ENCODE data around the gene HRH3.

HRH3 gene

DNA sequence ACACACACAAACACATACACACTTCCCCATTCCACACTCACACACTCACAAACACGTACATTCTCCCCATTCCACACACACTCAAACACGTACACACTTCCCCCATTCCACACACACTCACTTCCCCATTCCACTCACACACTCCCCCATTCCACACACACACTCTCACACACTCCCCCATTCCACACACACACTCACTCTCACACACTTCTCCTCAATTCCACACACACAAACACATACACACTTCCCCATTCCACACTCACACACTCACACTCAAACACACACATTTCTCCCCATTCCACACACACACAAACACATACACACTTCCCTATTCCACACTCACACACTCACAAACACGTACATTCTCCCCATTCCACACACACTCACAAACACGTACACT, 9.6 kb upstream of the HRH3 start:
- no peak for DNase-seq (ENCODE audit: low read depth, low spot score)

DNA sequence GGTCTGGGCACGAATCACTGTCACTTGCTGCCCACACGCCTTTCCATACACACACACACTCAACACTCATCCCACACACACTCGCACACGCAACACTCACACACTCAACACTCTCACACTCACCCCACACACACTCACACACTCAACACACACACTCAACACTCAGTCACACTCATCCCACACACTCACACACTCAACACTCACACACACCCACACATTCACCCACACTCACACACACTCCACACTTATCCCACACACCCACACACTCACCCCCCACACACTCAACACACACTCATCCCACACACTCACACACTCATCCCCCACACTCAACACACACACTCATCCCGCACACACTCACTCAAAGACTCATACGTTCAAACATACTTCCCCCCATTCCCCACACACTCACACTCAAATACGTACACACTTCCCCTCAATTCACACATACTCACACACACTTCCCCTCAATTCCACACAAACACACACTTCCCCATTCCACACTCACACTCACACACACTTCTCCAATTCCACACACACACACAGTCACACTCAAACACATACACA, 9.0 kb upstream of the HRH3 start:
- DNase-seq (ENCODE audit: low read depth, low spot score), result no peak

DNA sequence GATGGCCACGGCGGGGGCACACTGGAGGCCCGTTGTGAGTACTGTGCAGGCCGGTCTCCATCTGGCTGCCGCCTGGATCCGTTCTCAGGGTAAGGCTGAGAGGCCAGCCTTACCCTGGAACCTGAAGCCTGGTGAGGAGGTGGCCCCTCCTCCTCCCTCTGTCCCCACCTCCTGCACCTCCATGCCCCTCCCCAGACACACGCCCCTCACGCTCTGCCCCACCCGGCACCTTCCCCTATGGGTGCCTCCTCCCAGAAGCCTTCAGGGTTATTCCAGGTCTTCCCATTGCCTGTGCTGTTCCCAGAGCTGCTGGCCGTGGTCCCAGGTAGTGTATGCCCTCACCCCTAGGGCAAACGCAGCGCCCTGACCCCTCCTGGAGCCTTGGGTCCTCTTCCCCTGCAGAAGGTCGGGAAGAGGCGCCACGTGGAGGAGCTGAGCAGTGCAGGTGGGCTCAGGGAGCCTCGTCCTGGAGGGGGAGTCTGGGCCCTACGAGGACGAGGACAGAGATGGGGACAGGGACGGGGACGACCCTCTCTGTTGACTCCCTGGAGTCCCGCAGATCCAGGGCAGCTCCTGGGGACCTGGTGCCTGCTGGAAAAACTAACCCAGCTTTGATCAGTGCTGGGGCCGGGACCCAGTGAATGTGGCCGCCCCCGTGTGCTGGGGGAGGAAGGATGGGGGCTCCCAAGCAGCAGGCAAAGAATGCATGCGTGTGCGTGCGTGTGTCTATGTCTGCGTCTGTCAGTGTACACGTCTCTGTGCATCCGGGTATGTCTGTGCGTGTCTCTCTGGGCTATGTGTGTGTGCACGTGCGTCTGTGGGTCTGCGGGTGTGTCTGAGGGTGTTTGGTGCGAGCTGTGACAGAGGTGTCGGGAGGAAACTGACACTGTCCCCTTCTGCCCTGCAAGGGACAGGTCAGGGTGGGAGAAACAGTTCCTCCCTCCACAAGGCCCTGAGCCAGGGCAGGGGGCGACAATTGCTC, 8.2 kb upstream of the HRH3 start:
- DNase-seq (ENCODE audit: low read depth, low spot score), result no peak

DNA sequence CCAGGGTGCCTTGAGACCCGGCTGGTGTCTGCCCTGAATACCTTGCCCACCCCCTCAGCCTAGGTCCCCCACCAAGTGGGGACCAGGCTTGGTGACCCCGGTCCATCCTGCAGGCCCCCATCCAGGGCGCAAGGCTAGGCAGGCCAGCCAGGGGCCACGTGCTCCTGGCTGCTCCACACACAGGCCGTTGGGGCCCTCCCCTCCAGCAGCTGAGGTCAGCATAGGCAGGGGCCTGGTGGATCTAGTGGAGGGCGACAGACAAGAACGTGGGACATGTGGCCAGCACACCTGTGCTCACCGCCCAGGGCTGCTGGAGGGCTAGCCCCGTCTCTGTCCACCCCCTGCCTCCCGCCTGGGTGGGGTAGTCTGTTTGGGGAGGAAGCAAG, 7.5 kb upstream of the HRH3 start:
- no peak for DNase-seq (ENCODE audit: low read depth, low spot score)

DNA sequence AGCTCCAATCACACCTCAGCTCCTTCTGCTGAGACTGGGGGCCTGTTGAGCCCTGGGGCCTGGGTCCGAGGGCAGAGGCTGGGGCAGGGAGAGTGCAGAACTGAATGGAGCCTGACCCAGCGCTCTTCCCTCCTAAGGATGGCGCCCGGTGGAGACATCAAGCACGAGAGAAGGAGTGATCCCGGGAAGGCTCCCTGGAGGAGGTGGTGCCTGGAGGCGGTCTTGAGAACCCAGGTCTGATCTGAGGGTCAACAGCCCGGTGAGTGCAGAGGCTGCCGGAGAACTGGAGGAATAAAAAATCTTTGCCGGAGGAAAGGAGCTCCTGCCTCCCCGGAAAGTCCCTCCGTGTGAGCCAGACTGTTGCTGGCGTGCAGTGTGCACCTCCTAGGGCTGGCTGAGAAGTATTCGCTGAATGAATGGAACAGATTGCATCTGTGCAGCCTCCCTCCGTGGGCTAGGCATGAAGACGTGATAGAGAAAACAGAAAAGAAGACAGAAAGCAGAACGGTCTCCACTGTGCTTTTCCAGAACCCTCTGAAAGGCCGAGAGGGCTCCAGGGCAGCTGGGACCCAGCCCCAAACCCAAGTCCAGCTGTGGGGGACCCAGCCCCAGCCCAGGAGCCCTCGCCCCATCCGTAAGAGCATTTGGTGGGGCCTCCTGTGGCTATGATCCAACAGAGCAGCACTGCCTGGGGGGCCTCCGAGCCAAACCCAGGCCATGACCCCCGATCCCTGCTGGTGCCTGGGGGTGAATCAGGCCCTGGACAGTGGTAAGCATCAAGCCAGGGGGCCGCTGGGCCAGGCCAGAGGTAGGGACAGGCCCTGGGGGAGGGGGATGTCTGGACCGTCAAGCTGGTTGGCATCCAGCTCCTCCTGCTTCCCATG, 6.9 kb upstream of the HRH3 start:
- DNase-seq (ENCODE audit: low read depth, low spot score), result no peak

DNA sequence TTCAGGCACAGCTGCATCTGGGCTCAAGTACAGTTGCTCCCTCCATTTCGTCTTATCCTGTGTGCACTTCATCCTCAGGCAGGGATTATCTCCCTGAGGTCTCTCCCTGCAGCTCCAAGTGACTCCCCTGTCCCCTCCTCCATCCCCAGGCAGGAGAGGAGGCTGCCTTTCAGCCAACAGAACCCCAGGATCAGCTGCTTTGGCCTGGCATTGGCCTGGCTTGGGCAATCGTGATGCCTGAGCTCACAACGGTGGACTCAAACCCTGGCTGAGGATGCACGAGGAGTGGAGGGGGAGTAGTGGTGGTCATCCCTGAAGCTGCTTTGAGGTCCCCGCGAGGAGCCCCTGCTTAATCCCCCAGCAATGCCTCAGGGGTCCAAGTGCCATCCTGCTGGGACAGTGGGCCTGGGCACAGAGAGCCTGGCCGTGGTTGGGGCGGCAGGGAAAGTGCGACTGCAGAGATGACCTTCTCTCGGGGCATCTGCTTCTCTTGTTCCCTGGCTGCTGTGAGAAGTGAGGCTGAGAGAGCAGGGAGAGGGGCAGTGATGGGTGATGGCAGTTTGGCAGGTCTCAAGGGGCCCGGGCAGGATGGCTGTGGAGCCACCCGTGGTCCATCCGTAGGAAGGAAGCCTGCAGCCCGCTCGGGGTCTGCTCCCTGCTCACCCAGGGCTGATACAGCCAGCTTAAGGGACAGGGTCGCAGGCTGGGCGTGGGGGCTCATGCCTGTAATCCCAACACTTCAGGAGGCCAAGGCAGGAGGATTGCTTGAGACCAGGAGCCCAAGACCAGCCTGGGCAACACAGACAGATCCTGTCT, 6.0 kb upstream of the HRH3 start:
- no peak for DNase-seq (ENCODE audit: low read depth, low spot score)

DNA sequence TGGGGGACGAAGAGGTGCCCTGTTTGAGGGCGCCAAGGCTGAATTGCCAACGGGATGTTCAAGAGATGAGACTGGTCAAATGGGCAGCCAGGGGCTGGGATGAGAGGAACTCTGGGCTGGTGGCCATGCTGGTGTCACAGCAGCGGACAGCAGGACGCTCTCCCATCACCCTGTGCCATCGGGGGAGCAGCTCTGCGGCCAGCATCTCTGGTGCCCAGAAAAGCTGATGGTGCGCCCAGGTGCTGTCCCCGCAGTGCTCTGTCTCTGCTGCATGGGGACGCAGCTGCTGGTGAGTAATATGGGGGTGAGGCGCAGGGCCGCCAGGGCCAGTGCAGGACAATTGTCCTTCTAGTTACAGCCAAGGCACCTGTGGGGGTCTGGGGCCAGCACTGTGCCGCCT, 4.9 kb upstream of the HRH3 start:
- DNase-seq (ENCODE audit: low read depth, low spot score), result no peak

DNA sequence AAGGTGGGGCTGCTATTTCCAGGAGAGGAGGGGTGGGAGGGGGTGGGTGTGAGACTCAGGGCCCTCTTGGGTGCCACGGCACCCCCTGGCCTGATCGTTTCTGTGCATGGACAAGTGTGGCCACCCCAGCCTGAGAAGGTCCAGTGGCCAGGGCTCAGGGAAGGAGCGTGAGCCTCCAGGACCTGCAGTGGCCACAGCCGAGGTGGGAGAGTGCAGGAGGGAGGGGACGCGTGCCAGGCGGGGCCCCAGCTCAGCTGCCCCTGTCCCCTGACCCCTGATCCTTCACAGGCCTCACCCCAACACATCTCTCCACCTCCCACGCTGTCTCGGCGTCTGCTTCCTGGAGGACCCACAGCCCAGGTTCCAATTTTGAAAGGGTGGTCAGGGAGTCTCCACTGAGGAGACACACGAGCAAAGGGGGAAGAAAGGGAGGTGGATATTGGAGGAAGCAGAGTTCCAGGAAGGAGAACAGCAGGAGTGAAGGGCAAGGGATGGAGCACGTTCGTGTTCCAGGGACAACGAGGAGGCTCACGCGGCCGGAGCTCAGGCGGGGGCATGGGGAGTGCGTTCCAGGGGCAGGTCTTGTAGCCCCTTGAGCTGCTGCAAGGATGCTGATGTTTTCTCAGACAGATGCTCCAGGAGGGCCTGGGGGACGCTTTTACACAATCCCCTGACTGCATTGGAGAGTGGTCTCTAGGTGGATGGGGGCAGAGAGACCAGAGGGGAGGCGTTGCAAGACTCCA, 4.2 kb upstream of the HRH3 start:
- DNase-seq (ENCODE audit: low read depth, low spot score), result no peak

DNA sequence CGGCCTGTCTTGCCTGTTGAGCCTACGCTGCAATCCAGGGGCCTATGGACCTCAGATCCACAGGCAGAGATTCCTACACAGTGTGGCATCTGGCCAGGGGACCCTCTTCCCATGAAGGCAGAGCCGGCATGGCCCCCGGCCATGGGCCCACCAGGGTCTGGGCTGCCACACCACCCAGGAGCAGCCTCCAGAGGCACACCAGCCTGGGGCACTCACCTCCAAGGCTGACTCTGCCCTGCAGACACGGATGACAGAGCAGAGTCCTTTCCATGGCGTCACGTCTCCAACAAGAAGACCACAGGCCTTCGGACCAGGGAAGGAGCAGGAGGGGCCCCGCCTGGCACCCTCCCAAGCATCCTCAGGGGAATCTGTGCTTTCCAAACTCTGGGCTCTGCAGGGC, 3.5 kb upstream of the HRH3 start:
- no peak for DNase-seq (ENCODE audit: low read depth, low spot score)

DNA sequence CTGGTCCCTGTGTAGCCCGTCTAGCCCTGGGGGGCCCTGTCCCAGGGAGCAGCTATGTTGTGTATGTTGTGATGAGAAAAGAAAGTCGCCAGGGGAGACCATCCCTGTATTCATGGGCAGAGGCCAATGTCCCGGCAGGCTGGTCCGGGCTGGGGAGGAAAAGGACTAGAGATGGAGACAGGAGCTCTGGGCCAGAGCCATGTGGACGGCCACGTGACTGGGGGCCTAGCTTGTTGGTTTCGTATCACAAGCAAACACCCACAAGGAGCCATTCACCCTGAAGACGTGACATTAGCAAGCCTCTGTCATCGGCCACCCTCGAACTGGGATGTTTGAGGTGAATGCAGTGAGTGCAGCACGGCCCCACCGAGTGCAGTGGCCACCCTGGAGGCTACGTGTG, 2.9 kb upstream of the HRH3 start:
- no peak for DNase-seq (ENCODE audit: low read depth, low spot score)

DNA sequence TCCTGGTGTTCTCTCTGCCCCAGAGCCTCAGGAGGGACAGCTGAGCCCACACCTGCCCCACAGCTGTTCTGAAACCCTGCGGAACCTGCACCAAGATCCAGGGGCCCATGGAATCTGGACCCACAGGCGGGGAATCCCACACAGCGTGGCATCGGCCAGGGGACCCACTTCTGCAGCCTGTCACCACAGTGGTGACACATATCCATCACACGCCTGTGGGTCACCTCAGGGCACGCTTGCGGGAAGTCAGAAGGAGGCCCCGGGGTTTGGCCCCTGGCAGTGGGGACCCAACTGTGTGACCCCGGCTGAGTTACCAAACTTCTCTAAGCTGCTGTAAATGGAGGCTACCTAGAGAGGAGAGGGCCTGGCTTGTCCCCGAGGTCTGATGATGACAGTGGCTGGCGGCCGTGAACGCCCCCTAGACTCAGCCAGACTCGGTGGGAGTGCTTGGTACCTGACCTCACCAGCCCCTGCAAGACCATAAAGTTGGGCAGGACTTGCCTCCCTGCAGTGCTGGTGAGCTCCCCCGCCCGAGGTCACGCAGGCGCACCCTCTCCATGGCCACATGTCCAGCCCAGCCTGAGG, 2.3 kb upstream of the HRH3 start:
- DNase-seq (ENCODE audit: low read depth, low spot score), result no peak

DNA sequence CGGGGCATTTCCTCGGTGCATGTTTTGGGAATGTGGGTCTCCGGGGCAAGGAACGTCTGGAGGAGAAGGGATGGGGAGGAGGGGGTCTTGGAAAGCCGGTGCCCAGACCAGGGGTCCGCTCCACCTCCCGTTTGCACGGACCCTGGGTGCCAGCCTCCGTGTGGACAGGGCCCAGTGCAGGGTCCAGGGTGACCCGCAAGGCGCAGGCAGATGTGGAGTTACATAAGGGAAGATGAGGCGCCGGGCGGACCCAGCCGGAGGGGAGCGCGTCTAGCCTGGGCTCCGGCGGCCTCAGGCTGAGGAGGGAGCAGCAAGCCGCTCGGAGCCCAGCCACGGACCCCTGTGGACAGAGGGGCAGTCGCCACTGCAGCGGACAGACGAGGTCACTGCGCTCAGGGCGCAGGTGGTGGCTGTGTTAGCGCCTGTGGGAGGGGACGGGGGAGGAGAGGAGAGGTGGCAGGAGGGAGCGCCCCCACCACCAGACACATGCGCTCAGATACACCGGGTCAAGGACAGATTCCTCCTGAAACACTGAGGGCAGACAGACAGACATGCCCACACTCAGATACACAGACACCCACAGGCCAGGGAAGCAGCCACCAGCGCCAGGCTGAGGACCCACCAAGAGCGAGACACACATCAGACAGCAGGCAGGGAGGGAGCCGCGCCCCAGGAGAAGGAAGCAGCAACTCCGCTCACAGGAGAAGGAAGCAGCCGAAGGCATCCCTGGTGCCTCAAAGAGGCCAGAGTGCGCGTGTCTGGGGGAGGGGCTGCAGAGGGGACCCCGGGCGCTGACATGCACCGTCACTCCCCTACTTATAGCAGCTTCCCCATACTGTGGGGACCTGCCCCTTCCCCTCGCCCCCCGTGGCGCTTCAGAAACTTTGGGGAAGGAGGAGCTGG, 839 bp upstream of the HRH3 start:
- DNase-seq (ENCODE audit: low read depth, low spot score), result no peak

DNA sequence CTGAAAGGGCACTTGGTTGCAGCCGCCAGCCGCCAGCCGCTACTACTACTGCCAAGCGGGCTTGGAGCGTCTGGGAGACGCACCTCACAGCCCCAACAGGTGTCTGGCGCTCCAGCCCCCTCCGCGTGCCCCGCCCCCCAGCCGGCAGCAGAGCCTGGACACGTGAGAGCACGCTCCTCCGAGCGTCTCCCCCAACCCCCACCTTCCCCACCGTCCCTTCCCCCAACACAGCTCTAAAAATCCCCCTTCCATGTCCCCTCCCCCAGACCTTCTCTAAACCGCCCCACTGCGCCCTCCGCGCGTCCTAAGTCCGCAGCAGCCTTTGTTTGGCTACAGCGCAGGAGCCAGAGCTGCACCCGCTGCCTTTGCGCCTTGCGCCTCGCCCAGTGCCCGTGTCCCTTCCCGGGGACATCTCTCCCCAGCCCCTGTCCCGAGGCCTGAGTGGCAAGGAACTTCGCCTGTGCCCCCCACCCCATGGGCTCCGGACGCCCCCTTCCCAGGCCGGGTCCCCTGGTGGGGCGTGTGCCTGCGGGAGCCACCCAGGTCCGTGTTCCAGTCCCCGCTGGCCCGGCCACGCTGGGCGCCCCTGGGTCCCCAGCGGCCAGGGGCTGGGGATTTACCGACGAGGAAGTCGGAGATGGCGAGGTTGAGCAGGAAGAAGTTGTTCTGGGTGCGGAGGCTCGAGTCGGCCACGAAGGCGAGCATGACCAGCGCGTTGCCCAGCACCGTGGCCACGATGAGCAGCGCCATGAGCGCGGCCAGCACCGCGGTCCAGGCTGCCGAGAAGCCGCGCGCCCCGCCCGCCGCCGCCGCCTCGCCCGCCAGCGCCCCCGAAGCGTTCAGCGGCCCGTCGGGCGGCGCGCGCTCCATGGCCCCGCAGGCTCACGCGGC, 732 bp downstream of the HRH3 start:
- DNase-seq (ENCODE audit: low read depth, low spot score), result no peak

DNA sequence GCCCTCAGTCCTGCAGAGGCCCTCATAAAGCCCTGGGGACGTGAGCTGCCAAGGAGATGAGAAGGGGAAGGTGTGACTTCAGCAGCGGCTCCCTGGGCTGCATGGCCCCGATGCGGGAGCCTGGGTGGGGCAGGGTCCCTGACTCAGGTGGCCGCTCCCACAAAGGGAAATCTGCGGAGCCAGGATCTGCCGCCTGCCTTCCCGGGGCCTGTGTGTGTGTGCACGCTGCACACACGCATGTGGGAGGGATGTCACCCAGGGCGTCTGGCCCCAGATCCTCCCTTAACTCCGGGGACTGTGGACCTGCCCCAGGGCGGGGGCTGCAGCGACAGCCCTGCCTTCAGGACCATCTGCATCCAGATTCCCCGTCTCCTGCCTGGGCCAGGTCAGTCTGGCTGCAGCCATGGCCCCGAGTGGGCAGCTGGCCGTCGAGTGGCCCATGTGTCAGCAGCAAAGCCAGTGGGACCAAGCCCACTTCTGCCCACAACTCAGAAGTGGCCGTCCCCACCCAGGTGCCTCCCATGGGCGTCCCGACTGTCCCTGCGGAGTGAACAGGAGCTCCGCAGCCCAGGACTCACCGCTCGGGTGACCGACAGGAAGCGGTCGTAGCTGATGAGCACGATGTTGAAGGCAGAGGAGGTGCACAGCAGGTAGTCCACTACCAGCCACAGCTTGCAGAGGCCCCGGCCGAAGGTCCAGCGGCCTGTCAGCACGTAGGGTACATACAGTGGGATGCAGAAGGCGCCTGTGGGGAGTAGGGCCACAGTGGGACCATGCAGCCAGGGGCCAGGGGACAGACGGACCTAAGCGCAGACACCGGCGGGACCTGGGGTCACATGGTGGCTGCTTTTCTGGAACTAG, 1.9 kb downstream of the HRH3 start:
- DNase-seq (ENCODE audit: low read depth, low spot score), result no peak

DNA sequence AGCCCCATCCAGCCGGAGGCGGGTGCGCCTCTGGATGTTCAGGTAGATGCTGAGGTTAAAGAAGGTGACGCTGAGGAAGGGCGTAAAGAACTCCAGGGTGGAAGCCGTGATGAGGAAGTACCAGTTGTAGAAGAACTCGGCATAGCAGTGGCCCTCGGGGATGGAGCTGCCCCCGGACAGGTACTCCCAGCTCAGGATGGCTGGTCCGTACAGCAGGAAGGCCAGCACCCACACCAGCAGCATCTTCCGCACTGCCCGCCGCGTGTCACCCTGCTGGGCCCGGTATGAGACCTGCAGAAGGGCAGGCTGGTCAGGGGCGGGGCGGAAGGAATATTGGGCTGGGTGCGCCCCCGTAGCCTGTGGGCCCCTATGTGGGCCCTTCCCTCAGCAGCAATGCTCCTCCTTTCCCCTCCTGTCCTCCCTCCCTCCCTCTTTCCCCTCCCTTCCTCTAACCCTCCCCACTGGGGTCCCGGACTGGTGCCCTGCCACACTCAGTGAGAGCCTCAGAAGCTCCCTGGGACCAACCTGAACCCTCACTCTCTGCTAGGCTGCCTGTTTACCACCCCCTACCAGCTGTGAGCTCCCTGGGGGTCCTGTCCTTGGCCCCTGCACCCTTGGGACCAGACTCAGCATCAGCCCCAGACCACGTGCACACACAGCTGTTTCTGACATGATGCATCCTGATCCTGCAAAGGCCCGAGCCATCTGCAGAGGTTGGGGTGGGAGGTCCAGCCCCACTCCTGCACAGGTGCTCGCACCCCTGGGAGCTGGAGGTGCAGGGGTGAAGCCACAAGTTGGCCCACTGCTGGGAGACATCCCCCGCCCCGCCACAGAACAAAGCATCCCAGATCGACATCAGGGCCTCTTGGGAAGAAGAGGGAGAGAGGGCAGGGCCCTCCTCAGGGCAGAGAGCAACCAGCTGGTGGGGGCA, 3.2 kb downstream of the HRH3 start:
- no peak for DNase-seq (ENCODE audit: low read depth, low spot score)

DNA sequence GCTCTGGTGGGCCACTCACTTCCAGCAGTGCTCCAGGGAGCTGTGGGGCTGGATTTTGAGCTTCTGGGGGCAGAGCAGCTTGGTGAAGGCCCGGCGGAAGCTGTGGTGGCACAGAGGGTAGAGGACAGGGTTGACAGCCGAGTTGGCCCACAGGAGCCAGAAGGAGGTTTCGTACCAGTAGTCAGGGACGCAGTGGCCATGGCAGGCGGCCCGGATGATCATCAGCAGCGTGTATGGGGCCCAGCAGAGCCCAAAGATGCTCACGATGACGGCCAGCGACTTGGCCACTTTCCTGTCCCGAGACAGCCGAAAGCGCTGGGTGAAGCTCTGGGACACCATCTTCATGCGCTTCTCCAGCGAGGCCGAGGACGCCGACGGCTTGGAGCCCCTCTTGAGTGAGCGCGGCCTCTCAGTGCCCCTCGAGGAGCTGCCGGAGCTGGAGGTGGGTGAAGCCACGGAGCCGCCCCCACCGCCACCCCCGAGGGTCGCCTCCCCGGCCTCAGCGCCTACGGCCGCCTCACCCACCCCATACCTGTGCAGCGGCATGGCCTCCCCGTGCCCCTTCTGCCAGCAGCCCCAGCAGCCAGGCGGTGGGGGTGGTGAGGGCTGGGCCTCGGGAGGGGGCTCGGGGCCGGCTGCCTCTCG, 4.0 kb downstream of the HRH3 start:
- DNase-seq (ENCODE audit: low read depth, low spot score), result no peak

Measured in brain pericyte (primary cell).